ENCODE measurements around the gene KLHL18.

KLHL18 gene

DNA sequence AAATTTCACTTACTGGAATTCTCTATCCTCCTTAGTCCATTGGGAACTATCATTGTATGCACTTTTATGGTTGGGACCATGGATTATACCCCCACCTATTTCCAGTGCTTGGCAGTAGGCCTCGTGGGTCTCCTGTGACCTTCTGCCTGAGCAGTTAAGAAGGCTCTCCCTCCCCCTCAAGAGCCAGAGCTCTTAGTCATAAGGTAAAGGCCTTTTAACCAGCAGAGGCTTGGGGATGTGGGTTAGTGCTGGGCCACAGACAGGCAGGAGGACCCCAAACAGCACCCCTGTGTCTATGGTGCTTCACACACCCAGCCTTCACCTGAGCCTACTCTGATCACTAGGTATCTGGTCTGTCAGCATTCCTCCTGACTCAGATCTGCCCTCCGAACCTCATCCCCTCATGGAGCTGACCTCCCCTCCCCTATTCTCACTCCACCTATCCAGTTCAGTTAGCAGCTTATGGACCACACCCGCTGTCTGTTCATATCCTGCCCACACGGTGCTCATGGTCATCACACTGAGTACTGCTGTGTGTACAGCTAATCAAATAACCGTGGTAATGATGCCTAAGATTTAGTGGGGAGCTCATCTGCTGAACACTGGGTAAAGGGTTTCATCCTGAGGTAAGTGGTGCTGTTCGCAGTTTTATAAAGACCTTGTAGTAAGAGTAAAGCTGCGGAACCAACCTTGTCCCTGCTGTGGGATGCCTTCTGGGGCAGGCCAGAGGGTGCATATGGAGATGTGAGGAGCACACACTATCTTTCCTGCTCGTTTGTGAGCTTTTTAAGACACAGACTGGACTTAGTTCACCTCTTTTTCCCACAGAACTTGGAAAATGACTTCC lies 40.9 kb downstream of the KLHL18 start:
- POLR2A ChIA-PET = no interaction called here
- CTCF ChIA-PET = interaction anchor here (0.6 to 2.2 kb wide), 9 partner anchors 9 to 514 kb away, joined by 3 to 10 read pairs (median 5); no protein-coding TSS in a partner anchor
- TF ChIP-seq TARDBP (IDR thresholded peaks at IDR 0.05) = no peak
- TF ChIP-seq ZNF384 (IDR thresholded peaks at IDR 0.05) = peak; percentile 91
- no peak for DNase-seq (ENCODE audit: extremely low spot score)

DNA sequence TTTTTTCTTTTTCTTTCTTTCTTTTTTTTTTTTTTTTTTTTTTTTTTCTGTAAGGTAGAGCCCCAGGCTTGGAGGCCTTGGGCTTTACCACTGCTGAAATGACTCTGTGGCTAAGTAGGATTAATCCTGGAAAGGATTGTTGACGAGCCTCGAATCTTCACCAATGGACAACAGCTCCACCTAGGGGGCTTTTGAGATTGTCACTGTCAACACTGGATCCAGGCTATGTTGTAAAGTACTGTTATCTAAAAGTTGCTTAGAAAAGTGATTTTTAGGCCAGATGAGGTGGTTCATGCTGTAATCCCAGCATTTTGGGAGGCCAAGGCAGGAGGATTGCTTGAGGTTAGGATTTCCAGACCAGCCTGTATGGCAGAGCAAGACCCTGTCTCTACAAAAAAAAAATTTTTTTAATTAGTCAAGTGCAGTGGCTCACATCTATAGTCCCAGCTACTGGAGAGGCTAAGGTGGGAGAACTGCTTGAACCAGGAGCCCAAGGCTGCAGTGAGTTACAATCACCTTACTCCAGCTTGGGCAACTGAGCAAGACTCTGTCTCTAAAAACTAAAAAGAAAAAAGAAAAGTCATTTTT lies 41.6 kb downstream of the KLHL18 start:
- ChIA-PET CTCF (interaction anchor here (0.6 to 2.2 kb wide), 9 partner anchors 10 to 513 kb away, joined by 3 to 10 read pairs (median 5); no protein-coding TSS in a partner anchor), POLR2A (no interaction called here)
- TF ChIP-seq HDGF (IDR thresholded peaks at IDR 0.05; ENCODE audit: borderline replicate concordance) = no peak
- TF ChIP-seq, protein P1, sequence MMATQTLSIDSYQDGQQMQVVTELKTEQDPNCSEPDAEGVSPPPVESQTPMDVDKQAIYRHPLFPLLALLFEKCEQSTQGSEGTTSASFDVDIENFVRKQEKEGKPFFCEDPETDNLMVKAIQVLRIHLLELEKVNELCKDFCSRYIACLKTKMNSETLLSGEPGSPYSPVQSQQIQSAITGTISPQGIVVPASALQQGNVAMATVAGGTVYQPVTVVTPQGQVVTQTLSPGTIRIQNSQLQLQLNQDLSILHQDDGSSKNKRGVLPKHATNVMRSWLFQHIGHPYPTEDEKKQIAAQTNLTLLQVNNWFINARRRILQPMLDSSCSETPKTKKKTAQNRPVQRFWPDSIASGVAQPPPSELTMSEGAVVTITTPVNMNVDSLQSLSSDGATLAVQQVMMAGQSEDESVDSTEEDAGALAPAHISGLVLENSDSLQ (IDR thresholded peaks at IDR 0.05) = no peak
- no peak for TF ChIP-seq LEF1 (IDR thresholded peaks at IDR 0.05; ENCODE audit: borderline replicate concordance)
- TF ChIP-seq ARNT (IDR thresholded peaks at IDR 0.05) = no peak
- TF ChIP-seq TARDBP (IDR thresholded peaks at IDR 0.05) = no peak
- TF ChIP-seq FOXK2 (IDR thresholded peaks at IDR 0.05) = no peak
- TF ChIP-seq CTBP1 (IDR thresholded peaks at IDR 0.05; ENCODE audit: borderline replicate concordance) = no peak
- no peak for TF ChIP-seq SP1 (IDR thresholded peaks at IDR 0.05)
- no peak for TF ChIP-seq BHLHE40 (IDR thresholded peaks at IDR 0.05; ENCODE audit: borderline replicate concordance)
- TF ChIP-seq NFRKB (IDR thresholded peaks at IDR 0.05) = no peak
- no peak for TF ChIP-seq L3MBTL2 (conservative IDR thresholded peaks at IDR 0.05)
- no peak for TF ChIP-seq SUZ12 (IDR thresholded peaks at IDR 0.05)
- TF ChIP-seq ZNF384 (IDR thresholded peaks at IDR 0.05) = no peak
- TF ChIP-seq FOXM1 (IDR thresholded peaks at IDR 0.05; ENCODE audit: borderline replicate concordance) = no peak
- peak; percentile 76 for DNase-seq (ENCODE audit: extremely low spot score)

DNA sequence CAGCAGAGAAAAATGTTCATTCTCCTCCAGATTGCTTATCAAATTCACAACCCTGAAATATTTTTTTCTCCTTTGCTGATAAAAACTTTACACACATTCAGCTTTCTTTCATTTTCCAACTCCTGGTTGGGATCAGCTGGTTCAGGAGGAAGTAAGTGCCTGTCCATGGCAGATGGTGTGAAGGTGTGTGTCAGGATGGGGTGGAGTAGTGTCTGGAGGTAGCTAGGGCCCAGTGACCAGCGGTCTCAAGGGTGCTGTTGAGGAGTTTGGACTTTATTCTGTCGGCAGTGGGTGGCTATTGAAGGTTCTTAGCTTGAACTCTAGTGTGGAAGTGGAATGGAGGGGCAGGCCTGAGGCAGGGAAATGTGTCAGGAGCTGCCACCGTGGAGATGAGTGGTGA lies 51.2 kb downstream of the KLHL18 start:
- POLR2A ChIA-PET = no interaction called here
- TF ChIP-seq NFRKB (IDR thresholded peaks at IDR 0.05) (no peak), HDGF (IDR thresholded peaks at IDR 0.05; ENCODE audit: borderline replicate concordance) (no peak), BHLHE40 (IDR thresholded peaks at IDR 0.05; ENCODE audit: borderline replicate concordance) (no peak), L3MBTL2 (conservative IDR thresholded peaks at IDR 0.05) (no peak), LEF1 (IDR thresholded peaks at IDR 0.05; ENCODE audit: borderline replicate concordance) (no peak), ZNF384 (IDR thresholded peaks at IDR 0.05) (no peak), ARNT (IDR thresholded peaks at IDR 0.05) (no peak), FOXK2 (IDR thresholded peaks at IDR 0.05) (no peak), ELF4 (IDR thresholded peaks at IDR 0.05) (no peak), TARDBP (IDR thresholded peaks at IDR 0.05) (no peak), SP1 (IDR thresholded peaks at IDR 0.05) (no peak), CTBP1 (IDR thresholded peaks at IDR 0.05; ENCODE audit: borderline replicate concordance) (no peak), FOXA1 (IDR thresholded peaks at IDR 0.05) (no peak), FOXM1 (IDR thresholded peaks at IDR 0.05; ENCODE audit: borderline replicate concordance) (no peak), SUZ12 (IDR thresholded peaks at IDR 0.05) (no peak)
- TF ChIP-seq, protein P1 (IDR thresholded peaks at IDR 0.05) = no peak
- CTCF ChIA-PET = no interaction called here
- no peak for DNase-seq (ENCODE audit: extremely low spot score)

DNA sequence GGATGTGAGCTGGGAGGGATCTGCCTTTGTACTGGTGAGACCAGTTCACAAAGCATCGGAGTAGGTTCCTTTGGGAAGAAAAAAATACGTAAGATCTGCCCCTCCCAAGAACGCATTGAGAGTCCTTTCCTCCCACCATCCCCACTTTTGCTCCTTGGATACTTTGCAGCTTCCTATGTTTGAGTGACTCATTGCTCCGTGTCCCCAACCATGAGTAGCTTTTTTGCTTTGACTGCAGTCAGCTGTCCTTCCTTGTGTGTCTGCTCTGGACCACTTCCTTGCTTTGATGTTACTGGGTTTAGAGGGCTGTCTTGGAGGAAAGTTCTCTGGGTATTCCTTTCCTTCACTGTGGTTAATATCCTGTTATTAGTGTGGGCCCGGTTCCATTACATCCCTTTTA lies 54.9 kb downstream of the KLHL18 start:
- DNase-seq (ENCODE audit: extremely low spot score) = no peak
- ChIA-PET CTCF (no interaction called here), POLR2A (no interaction called here)
- TF ChIP-seq LEF1 (IDR thresholded peaks at IDR 0.05; ENCODE audit: borderline replicate concordance) = no peak
- no peak for TF ChIP-seq FOXM1 (IDR thresholded peaks at IDR 0.05; ENCODE audit: borderline replicate concordance)
- no peak for TF ChIP-seq FOXK2 (IDR thresholded peaks at IDR 0.05)
- no peak for TF ChIP-seq CTBP1 (IDR thresholded peaks at IDR 0.05; ENCODE audit: borderline replicate concordance)
- no peak for TF ChIP-seq SUZ12 (IDR thresholded peaks at IDR 0.05)
- TF ChIP-seq ELF4 (IDR thresholded peaks at IDR 0.05) = no peak
- no peak for TF ChIP-seq BHLHE40 (IDR thresholded peaks at IDR 0.05; ENCODE audit: borderline replicate concordance)
- TF ChIP-seq FOXA1 (IDR thresholded peaks at IDR 0.05) = no peak
- no peak for TF ChIP-seq L3MBTL2 (conservative IDR thresholded peaks at IDR 0.05)
- no peak for TF ChIP-seq HDGF (IDR thresholded peaks at IDR 0.05; ENCODE audit: borderline replicate concordance)
- TF ChIP-seq TARDBP (IDR thresholded peaks at IDR 0.05) = no peak
- no peak for TF ChIP-seq ZNF384 (IDR thresholded peaks at IDR 0.05)
- TF ChIP-seq, protein P1 (IDR thresholded peaks at IDR 0.05) = no peak
- no peak for TF ChIP-seq SP1 (IDR thresholded peaks at IDR 0.05)

DNA sequence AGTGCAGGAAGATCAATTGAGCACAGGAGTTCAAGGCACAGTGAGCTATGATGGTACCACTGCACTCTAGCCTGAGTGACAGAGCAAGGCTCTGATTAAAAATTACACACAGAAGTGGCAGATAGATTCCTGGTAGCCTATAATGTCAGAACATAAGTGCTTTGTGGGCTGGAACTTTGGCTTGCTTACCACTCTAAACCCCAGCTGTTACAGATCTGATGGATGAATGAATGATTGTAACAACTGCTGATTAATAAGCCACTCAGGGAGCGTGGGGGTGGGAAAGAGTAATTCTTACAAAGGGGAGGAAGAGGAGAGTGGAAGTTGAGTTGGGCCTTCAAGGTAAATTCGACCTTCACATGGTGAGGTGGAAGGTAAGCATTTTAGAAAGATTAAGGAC lies 57.2 kb downstream of the KLHL18 start:
- ChIA-PET CTCF (interaction anchor here (0.7 kb wide), 1 partner anchor 229 kb away, joined by 5 read pairs; no protein-coding TSS in a partner anchor), POLR2A (no interaction called here)
- TF ChIP-seq CTBP1 (IDR thresholded peaks at IDR 0.05; ENCODE audit: borderline replicate concordance) (no peak), FOXK2 (IDR thresholded peaks at IDR 0.05) (no peak), L3MBTL2 (conservative IDR thresholded peaks at IDR 0.05) (no peak), SP1 (IDR thresholded peaks at IDR 0.05) (no peak), NFRKB (IDR thresholded peaks at IDR 0.05) (no peak), FOXA1 (IDR thresholded peaks at IDR 0.05) (no peak), BHLHE40 (IDR thresholded peaks at IDR 0.05; ENCODE audit: borderline replicate concordance) (no peak), ZNF384 (IDR thresholded peaks at IDR 0.05) (no peak), FOXM1 (IDR thresholded peaks at IDR 0.05; ENCODE audit: borderline replicate concordance) (no peak), LEF1 (IDR thresholded peaks at IDR 0.05; ENCODE audit: borderline replicate concordance) (no peak), TARDBP (IDR thresholded peaks at IDR 0.05) (no peak), ELF4 (IDR thresholded peaks at IDR 0.05) (no peak), SUZ12 (IDR thresholded peaks at IDR 0.05) (no peak), ARNT (IDR thresholded peaks at IDR 0.05) (no peak), HDGF (IDR thresholded peaks at IDR 0.05; ENCODE audit: borderline replicate concordance) (no peak)
- TF ChIP-seq, protein P1 (IDR thresholded peaks at IDR 0.05) = no peak
- no peak for DNase-seq (ENCODE audit: extremely low spot score)
